Stimulated activated CD4-positive, alpha-beta T cell treated with anti-CD3 and anti-CD28 coated beads, Interleukin-1b, Interleukin-23, amount 100 ng/mL, for 48 hours (primary cell): ENCODE results near the gene SLC47A1.
"Not testable (repeated sequence)": the region's sequence is repeated elsewhere in the genome, so short reads cannot be mapped to it uniquely, and the experiment has no call there.

Experiments used
- DNase-seq: peaks from one replicate; pipeline ENCODE4 v3.0.0-alpha.2; 2020

The SLC47A1 gene

DNA sequence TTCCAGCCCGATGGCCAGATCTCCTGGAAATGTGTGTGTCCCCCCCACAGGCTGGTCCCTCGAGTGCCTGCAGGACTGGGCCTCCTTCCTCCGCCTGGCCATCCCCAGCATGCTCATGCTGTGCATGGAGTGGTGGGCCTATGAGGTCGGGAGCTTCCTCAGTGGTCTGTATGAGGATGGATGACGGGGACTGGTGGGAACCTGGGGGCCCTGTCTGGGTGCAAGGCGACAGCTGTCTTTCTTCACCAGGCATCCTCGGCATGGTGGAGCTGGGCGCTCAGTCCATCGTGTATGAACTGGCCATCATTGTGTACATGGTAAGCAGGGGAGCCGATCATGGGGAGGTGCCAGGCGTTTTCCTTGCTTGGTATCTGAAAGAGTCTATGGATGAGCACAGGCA is 22.1 kb downstream of the SLC47A1 start:
- DNase-seq: no peak

DNA sequence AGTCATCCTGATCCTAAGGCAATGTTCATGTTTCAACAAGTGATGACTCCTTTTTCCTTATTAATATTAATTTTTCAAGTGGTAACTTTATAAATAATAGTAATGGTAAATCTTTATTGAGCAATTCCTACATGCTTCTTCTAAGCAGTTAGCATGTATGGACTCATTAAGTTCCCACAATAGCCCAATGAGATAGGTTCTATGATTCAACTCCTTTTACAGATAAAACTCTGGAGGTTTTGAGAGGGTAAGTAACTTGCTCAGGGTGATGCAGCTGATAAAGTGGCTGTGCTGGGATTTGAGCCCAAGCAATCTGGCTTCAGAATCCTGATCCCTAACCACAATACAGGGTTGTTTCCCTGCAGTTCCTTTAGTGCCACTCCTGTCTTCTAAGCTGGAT is 25.3 kb downstream of the SLC47A1 start:
- no peak for DNase-seq

DNA sequence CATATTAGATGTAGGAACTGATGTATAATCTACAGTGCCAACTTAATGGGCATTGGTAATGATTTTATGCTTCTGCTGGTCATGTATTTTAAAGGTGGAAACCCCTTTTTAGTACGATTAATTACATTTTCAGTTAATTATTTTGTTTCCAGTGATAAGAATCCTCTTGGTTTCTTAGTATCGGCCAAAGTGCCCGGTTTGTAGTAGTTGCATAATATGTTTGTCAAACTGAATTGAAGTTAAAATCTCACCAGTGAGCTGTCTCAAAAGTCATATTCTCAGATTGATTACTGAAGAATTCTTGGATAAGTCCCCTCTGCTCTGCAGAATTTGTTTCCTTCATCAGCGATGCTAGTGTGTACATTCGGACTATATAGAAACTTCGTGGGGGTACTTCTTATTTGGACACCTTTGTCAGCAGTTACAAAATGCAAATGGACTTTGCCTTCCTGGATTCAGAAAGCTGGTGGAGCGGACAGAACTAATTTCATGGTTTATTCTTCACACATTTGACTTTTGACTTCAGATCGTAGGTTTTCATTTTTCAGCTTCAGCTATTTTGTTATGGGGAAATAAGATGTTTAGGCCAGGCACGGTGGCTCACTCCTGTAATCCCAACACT is 28.2 kb downstream of the SLC47A1 start:
- DNase-seq: no peak

DNA sequence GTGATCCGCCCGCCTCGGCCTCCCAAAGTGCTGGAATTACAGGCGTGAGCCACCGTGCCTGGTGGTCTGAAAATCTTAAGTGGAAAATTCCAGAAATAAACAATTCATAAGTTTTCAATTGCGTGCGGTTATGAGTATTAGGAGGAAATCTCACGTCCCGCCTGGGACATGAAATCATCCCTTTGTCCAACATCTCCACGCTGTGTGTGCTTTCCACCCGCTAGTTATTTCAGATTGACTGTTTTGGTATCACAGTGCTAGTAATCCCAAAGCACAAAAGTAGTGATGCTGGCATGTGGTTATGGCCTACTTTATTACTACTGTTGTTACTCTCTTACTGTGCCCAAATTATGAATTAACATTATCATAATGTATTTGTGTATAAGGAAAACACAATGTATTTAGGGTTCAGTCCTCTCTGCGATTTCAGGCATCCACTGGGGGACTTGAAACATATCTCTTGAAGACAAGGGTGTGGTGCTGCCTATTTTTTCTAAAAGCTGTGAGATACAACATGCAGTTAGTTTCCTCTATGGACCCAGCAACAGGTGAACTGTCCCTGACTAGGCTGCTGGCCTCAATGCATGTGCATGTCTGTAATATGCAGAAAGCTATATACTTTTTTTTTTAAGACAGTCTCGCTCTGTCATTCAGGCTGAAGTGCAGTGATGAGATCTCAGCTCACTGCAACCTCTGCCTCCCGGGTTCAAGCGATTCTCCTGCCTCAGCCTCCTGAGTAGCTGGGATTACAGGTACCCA is 32.3 kb downstream of the SLC47A1 start:
- no peak for DNase-seq

DNA sequence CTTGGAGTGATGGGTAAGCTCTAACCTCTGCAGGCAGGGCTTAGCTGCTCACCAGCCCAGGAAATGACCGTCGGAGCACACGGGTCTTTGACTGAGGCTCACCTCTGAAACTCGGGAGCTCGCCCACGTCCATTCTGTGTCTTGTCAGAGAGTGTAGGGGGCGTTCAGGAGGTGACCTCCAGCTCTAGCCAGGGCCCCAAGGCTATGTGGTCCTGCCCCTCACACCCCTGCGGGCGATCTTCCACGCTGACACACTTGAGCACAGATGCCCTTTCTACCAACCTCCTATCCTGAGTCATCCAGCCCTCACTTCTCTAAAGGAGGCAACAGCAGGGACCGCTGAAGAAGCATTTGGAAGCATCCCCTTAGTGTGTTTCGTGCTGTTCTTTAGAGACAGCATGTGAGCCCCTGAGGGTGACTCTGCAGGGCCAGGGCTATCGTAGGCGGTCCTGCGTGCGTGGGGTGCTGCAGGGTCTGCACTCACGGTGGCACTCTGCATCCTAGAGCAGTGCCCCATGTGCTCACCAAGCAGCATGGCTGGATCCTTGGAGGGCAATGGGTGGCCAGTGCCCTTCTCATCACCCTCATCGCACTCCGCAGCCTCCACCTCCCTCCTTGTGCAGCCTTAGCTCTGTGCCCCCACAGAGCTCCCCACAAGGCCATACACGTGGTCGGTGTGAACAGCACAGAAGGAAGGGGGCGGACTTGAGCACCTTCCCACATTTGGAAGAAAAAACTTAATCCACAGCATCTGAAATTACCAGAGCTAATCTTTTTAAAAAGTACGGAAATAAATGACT is 33.8 kb downstream of the SLC47A1 start:
- DNase-seq: no peak

DNA sequence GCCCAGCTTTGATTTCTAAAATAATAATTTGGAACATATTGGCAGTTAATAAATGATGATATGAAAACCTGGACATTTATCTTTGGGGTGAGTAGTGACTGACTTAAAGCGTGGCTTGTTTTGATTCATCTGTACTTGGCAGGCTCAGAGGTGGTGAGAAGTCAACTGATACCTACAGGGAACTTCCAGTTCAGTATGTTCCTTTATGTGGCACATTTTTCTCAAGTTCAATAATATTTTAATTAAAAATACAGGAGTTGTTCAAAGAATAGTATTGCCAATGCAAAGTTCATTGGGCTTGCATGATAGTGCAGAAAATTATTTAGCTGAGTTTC is 34.3 kb downstream of the SLC47A1 start:
- no peak for DNase-seq

DNA sequence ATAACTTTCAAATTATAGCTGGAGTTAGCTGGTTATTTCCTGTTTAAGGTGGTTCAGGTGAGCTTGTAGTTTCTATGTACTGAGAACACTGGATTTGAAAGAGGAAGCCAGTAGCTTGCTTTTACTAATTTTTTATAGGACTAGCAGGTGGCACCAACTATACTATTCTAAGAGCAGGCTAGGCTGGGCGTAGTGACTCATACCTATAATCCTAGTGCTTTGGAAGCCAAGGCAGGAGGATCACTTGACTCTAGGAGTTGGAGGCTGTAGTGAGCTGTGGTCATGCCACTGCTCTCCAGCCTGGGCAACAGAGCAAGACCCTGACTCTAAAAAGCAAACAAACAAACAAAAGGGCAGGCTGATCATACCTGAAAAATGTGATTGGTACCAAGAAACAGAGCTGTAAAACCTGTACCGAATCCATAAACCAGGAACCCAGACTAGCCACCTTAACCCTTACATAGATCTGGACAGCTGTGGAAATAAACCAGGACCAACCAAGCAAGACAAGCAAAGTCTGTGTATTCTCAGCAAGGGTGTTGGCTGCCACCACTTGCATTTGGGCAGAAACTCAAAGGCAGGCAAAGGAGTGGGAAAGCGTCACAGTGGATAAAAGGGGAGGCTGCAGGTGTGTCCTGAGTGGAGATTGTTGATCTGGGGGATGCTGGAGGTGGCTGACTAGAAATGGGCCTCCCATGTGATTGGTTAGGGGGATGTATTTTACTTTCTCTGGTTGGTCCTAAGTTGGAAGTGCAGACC is 36.3 kb downstream of the SLC47A1 start:
- DNase-seq: no peak

DNA sequence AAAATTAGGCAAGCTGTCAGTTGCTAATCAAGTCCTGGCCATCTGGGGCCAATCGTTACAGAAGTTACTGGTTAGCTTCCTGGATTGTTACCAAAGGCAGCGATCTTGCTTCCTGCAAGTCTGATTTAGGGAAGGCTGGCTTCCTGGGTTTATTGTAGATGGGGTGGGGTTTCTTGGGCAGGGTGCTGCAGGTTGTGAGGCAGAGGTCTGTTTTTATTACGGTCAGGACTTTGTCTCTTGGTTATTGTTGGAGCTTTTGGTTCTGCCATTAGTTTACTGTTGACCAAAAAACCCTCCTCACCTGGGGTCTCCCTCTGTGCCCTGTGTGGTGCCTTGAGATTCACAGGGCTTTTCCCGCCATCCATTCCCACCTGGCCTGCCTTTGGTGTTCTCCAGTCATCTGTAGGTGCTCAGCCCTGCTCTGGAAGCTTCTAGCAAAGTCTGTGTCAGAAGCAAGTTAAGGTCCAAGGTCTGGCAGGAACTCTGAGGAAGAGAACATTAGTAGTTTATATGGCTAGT is 36.9 kb downstream of the SLC47A1 start:
- DNase-seq: no peak

DNA sequence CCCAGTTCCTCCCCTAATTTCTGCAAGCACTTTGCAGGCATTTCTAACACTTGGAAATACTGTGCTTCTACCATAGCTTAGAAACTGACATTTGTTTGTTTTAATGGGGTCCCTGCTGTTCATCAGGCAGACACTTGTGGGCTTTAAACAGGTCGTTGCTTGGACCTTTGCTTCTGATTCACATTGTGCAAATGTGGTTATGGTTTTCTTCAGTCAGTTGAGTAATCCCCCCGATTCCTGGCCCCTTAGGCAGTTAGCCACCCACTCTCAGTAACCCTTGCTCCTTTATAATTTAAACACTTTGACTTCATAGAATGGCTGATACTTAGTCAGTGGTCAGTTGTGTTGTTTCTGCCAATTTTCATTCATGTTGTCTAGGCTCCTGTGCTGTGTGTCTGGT is 39.4 kb downstream of the SLC47A1 start:
- DNase-seq: no peak

DNA sequence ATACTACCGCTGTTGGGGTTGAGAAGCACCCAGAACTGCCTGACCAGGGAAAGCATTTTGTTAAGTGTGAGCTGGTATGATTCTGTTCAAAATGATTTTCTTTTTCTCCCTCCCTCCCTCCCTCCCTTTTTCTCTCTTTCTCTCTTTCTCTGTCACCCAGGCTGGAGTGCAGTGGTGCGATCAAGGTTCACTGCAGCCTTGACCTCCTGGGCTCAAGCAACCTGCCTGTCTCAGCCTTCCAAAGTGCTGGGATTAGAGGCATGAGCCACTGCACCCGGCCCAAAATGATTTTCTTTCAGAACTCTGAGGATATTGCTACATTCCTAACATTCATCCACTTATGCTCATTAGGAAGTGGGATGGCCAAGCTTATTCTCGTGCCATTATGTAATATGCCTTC is 41.3 kb downstream of the SLC47A1 start:
- no peak for DNase-seq

DNA sequence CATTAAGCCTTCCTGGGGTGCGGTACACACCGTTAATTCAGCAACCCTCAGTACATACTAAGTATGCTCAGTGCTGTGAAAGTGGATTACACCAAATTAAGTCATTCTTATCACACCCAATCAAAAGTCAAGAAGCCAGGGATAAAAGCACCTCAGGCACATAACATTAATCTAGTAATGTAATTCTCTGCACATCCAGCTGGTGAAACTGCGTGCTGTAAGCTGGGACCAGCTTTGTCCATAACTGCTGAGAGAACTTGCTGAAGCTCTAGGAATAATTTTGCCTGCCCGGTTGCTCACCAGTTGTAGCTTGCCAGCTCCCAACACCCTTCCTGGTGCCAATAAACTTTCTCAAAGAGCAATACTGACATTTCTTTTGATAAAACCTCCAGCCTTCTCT is 44.9 kb downstream of the SLC47A1 start:
- no peak for DNase-seq

DNA sequence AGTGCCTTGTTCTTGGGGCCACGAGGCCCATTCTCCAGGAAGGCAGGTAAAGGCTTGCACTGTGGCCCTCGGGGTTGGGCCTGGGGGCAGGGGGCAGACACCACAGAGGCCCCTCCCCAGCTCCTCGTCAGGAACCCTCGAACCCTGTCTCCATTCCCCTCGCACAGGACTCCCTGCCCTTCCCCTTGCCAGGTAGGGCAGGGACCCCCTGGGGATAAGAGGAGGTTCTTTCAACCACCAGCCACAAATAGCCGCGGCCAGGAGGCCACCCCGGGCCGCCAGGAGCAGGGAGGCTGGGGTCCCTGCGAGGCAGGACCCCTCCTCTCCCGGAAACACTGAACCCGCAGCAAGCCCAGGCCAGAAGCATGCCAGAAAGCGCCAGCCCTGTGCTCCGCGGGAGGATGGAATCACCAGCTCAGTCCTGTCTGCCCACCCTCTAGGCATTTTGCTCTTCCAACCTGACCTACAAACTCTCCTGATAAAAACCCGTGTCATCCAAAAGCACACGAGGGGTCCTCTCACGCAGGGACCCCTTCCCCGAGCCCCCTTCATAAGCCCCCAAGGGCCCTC is 45.6 kb downstream of the SLC47A1 start:
- DNase-seq: no peak

DNA sequence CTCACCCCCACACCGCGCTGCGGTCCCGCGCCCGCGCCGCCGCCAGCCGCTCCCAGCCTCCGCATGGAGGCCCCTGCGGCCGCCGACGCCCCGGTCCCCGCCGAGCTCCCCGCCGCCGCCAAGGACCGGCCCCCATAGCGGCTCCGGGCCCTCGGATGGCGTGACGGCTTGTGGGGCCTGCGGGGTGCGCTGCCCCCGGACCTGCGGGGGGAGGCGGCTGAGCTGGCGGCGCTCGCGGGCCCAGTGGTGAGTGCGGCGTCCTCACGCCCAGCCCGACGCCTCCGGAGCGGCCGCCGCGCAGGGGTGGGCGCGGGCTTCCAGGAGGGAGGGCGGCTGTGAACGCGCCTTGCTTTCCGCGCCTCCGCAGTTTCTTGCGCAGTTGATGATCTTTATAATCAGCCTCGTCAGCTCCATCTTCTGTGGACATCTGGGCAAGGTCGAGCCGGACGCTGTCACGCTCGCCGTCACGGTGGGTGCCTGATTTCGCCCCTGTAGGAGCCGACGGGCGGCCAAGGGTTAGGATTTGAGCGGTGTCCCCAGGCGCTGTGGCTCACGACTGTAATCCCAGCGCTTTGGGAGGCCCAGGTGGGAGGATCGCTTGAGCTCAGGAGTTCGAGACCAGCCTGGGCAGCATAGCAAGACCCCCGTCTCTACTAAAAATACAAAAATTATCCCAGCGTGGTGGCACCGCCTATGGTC is 46.4 kb downstream of the SLC47A1 start:
- DNase-seq: no peak

DNA sequence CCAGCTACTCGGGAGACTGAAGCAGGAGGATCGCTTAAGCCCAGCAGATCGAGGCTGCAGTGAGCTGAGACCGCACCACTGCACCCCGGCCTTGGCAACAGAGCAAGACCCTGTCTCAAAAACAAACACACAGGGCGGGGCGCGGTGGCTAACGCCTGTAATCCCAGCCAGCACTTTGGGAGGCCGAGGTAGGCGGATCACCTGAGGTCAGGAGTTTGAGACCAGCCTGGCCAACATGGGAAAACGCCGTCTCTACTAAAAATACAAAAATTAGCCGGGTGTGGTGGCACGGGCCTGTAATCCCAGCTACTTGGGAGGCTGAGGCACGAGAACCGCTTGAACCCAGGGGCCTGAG is 46.9 kb downstream of the SLC47A1 start:
- DNase-seq: not testable (repeated sequence)

DNA sequence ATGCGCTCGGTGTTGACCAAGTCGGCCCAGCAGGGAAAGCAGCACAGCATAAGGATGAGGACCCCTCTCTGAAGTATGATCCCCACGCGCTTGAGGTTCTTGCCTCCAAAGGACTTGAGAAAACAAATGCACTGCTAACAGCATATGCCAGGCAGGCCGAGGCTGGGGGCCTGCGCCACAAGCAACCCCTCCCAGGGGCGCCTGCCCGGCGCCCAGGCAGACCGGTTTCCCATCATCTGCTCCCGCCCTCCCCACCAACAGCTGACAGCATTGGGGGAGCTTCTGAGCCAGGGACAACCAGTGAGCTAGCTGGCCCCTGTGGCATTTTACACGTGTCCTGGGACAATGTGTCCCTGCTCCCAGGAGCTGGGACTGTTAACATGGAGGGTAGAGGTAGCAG is 48.5 kb downstream of the SLC47A1 start:
- not testable (repeated sequence) for DNase-seq

DNA sequence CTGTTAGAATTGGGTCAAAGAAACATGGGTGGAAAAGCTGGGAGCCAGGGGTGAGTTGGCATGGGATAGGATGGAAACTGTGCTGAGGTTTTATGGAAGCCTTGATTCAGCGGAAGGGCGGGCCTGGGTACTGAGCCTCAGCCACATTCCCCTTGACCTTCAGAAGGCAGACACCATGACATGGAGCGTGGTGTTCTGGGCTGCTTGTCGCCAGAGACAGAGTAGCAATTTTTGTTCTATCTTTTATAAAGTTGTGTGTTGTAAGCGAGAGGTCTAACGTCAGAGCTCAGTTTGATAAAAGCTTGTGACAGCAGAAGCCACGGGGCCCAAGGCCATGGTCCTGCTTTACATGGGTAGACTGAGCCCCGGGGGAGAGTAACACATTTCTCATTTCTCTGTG is 50.2 kb downstream of the SLC47A1 start:
- DNase-seq: no peak

DNA sequence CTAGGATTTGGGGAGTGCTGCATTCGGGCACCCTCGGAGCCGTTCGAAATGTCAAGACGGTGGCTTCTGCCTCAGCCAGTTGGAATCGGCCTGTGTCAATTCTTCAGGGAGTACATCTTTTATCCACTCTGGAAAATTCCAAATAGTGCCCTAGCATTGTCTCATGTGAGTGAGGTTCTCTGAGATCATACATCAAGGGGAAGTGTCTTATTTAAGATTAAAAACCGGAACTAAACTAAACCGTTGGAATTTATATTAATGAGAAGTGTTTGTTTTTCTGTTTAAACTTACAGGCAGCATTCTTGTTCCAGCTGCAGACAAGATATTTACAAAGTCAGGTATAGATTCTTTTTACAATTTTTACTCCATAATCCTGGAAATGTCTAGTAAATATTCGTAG is 56.8 kb downstream of the SLC47A1 start:
- no peak for DNase-seq

DNA sequence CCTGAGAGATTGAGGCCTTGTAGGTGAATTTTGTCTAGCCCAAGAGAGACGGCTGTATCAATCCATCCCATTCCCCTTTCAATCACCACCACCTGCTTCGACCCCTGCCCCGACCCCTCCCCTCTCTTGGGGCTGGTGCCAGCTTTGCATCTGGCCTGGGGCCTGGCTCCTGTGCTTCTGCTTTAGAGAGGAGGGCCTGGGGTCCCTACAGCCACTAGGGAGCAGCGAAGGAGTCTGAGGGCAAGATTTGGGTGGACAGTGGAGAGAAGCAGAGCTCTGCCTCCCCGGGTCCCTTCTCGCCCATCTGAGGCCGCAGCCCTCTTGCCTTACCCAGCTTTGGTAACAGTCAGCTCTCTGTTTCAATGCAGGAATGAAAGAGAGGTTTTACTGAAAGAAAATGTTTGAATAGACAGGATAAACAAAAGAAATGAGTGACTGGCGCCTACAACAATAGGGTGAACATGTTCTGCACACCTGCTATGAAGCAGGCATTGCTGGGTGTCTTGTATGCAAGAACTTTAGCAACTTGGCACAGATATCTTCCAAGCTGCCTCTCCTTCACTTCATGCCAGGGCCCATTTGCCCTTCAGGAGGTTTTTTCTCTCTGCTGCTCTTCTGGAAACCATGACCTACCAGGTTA is 57.4 kb downstream of the SLC47A1 start:
- DNase-seq: no peak

DNA sequence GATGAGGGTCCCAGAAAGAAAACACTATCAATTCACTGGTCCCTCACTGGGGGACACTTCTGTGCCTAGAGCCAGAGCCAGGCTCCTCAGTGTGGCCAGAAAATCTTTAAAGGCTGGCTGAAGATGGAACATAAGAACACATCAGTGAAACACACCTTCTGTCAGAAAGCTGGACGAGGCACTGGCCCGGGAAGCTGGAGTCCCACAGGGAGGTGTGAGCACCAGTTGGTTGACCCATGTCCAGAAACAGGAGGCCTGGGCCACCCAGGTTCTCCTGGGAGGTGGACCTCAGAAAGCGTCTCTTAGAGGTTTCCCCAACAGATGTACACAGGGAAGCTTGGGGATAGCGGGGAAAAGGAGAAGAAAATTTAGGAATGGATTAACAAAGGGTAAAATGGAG is 58.7 kb downstream of the SLC47A1 start:
- DNase-seq: no peak

DNA sequence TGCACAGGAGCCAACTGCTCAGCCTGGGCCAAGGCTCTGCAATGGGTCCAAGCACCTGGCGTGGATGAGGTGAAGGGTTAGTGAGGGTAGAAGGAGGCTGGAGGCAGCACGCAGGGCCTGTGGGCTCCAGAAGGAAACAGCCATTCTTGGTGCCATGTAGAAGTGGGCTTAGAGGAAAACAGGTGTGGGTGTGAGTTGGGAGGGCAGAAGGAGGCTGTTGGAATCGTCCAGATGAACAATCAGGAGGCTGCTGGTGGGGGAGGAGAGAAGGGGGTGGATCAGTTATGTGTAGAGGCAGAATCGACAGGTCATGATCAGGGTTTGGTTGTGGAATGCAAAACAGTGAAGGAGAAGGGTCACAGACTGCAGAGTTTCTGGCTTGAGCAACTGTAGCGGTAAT is 63.2 kb downstream of the SLC47A1 start:
- no peak for DNase-seq

DNA sequence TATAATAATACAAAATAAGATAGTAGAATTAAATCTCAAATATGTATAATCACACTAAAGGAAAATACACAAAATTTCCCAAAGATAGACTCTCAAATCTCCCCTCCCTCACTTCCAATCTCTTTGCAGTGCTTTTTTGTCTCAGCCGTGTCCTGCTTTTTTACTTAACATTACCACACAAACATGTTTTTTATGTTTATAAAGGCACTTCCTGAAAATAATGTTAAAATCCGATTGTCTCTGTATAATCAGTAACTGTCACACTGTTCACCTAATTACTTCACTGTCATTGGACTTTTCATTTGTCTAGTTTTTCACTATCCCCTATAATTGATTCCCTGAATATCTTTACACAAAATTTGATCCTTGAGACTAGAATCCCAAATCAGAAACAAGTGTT is 76.7 kb downstream of the SLC47A1 start:
- DNase-seq: no peak

DNA sequence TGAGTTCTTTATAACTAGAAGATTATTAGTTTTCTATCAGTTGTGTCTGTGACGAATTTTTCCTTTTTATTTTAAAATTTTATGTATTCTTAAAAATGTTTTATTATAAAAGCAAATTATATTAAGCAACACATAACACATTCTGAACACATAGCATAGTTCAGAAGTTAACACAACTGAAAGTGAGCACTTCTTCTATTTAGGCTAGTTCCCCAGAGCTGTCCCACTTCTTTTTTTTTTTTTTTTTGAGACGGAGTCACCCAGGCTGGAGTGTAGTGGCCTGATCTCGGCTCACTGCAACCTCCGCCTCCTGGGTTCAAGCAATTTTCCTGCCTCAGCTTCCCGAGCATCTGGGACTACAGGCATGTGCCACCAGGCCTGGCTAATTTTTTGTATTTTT is 77.2 kb downstream of the SLC47A1 start:
- no peak for DNase-seq
